Measurements from ENCODE around the gene PCED1B. TPM values are rescaled to one million over a fixed set of nuclear protein-coding genes. Genes with fewer than 3 reads are reported as not detected.

Gene PCED1B
- total RNA-seq, 1 donor from 2014 or later: 65.4 TPM

DNA sequence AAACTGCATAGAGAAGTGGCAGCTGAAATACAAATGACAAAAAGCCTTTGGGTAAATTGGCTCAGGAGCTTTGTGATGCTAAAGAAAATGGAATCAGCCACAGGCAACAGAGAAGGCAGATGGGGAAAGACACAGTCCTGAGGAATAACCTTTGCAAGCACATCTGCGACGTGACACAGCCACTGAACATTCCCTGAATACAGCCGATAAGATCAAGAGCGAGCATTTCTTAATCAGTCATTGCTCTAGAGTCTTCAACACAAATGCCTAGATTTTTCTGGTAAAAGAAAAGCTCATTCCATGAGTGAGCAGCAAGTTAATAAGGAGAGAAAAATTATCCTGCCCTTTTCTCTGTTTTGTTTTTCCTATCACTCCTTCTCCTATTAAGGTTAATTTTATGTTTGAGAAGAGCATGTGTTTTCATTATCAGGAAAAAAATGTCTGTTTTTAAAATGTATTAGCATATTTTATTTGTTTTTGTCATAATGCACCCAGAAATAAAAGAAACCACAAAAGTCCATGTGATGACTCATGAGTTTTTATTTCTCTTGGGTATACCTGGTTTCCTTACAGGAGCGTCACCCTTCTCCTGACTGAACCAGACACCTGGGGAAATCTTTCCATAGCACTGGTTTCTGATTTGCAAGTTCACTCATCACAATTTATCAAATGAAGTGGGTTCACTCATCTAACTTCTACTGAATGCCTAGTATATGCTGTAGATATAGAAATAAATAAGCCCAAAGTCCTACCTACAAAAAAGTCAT, 45.4 kb upstream of the PCED1B start:
- intact Hi-C loops (cut with micrococcal nuclease): loop anchor here (2.0 to 5.0 kb wide), 4 partner anchors 45 to 745 kb away; partner anchors contain the start of genes AMIGO2 and PCED1B
- H3K36me3 Mint-ChIP-seq (ENCODE audit: low read depth): no peaks in the 10 kb centered on the region
- H3K9me3 Mint-ChIP-seq: no peaks in the 10 kb centered on the region
- ChIA-PET POLR2A (interaction anchor here (2.5 kb wide), 1 partner anchor 363 kb away, joined by 20 read pairs; no protein-coding TSS in a partner anchor), CTCF (interaction anchor here (1.0 to 4.3 kb wide), 15 partner anchors 9 to 680 kb away, joined by 3 to 109 read pairs (median 17); partner anchors contain the start of genes AMIGO2, PCED1B and RPAP3)
- no peaks in the 10 kb centered on the region for H3K27me3 Mint-ChIP-seq
- TF ChIP-seq CTCF (IDR thresholded peaks at IDR 0.05): no peak
- H3K4me3 Mint-ChIP-seq: no peak overlapping the region
- no peak overlapping the region for H3K27ac Mint-ChIP-seq
- no peak for ATAC-seq (ENCODE audit: low read depth)
- DNase-seq: no peak
- H3K4me1 Mint-ChIP-seq: peaks cover 19% of the 10 kb centered on the region

- no peak overlapping the region for H3K4me3 Mint-ChIP-seq
- H3K27ac Mint-ChIP-seq: no peak overlapping the region
- H3K36me3 Mint-ChIP-seq (ENCODE audit: low read depth): no peaks in the 10 kb centered on the region
- no peak for DNase-seq
- ATAC-seq (ENCODE audit: low read depth): no peak
- ChIA-PET POLR2A (no interaction called here), CTCF (interaction anchor here (1.0 to 4.3 kb wide), 6 partner anchors 14 to 651 kb away, joined by 4 to 109 read pairs (median 38); partner anchors contain the start of genes AMIGO2 and PCED1B)
- TF ChIP-seq CTCF (IDR thresholded peaks at IDR 0.05): no peak
- H3K9me3 Mint-ChIP-seq: no peaks in the 10 kb centered on the region
- intact Hi-C loops (cut with micrococcal nuclease): loop anchor here (5.0 kb wide), 1 partner anchor 158 kb away; no protein-coding TSS in a partner anchor
- H3K4me1 Mint-ChIP-seq: peaks cover 19% of the 10 kb centered on the region
- no peaks in the 10 kb centered on the region for H3K27me3 Mint-ChIP-seq
Observed at GRCh38 chr12:47034661-47035060, 44.8 kb upstream of the PCED1B start.

- H3K9me3 Mint-ChIP-seq: no peaks in the 10 kb centered on the region
- H3K27ac Mint-ChIP-seq: no peak overlapping the region
- intact Hi-C loops (cut with micrococcal nuclease): no loop called here
- no peak for DNase-seq
- no peak for ATAC-seq (ENCODE audit: low read depth)
- no peaks in the 10 kb centered on the region for H3K36me3 Mint-ChIP-seq (ENCODE audit: low read depth)
- CTCF ChIA-PET: interaction anchor here (0.9 to 4.3 kb wide), 3 partner anchors 36 to 650 kb away, joined by 3 to 56 read pairs (median 12); no protein-coding TSS in a partner anchor
- H3K4me3 Mint-ChIP-seq: no peak overlapping the region
- TF ChIP-seq CTCF (IDR thresholded peaks at IDR 0.05): no peak
- H3K27me3 Mint-ChIP-seq: no peaks in the 10 kb centered on the region
- POLR2A ChIA-PET: interaction anchor here (0.6 to 1.5 kb wide), 2 partner anchors 271 to 383 kb away, joined by 4 read pairs; no protein-coding TSS in a partner anchor
- H3K4me1 Mint-ChIP-seq: peaks cover 19% of the 10 kb centered on the region
Observed at GRCh38 chr12:47035484-47035883, 43.9 kb upstream of the PCED1B start.

DNA sequence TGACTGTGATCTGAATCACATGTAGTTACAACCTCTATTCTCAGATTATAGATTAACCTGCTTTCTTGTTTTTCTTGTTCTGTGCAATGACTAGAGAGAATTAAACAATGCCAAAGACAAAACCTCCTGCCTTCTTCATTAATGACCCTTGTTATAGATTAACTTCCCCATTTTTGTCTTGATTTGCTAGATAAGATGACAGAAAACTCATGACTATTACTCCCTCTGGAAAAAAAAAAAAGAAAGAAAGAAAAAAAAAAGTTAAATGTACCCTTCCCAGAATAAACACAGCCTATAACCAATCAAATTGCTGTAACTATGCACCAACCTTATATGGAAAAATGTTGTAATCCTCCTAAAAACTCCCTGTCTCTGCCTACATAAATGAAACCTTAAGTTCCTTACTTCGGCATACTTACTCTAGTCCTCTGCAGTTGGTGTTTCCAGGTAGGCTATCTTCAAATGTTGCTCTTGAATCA, 41.1 kb upstream of the PCED1B start:
- ChIA-PET CTCF (interaction anchor here (2.4 kb wide), 1 partner anchor 360 kb away, joined by 7 read pairs; no protein-coding TSS in a partner anchor), POLR2A (no interaction called here)
- H3K4me3 Mint-ChIP-seq: no peak overlapping the region
- no peaks in the 10 kb centered on the region for H3K36me3 Mint-ChIP-seq (ENCODE audit: low read depth)
- no peaks in the 10 kb centered on the region for H3K9me3 Mint-ChIP-seq
- H3K27ac Mint-ChIP-seq: no peak overlapping the region
- no peaks in the 10 kb centered on the region for H3K27me3 Mint-ChIP-seq
- ATAC-seq (ENCODE audit: low read depth) (no peak), DNase-seq (no peak)
- no peak for TF ChIP-seq CTCF (IDR thresholded peaks at IDR 0.05)
- peaks cover 11% of the 10 kb centered on the region for H3K4me1 Mint-ChIP-seq
- intact Hi-C loops (cut with micrococcal nuclease): no loop called here

DNA sequence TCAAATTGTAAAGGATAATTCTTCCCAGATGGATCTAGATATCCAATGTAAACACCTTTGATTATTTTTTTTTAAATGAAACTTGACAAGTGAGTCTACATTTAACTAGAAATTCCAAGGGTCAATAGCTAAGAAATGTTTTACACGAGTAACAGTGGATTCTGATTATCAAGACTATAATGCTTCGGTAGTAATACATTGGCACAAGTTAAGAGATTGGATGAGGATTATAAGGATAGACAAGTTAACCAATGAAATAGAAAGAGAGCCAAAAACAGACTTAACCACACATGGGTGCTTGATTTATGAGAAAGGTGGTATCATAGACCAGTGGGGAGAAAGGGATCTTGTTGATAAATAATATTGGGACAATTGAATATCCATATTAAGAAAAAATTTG, 40.3 kb upstream of the PCED1B start:
- TF ChIP-seq CTCF (IDR thresholded peaks at IDR 0.05): no peak
- ATAC-seq (ENCODE audit: low read depth) (no peak), DNase-seq (no peak)
- intact Hi-C loops (cut with micrococcal nuclease): no loop called here
- H3K4me1 Mint-ChIP-seq: peaks cover 10% of the 10 kb centered on the region
- no peak overlapping the region for H3K27ac Mint-ChIP-seq
- H3K4me3 Mint-ChIP-seq: no peak overlapping the region
- H3K27me3 Mint-ChIP-seq: no peaks in the 10 kb centered on the region
- ChIA-PET POLR2A (no interaction called here), CTCF (interaction anchor here (2.4 kb wide), 1 partner anchor 359 kb away, joined by 7 read pairs; no protein-coding TSS in a partner anchor)
- H3K36me3 Mint-ChIP-seq (ENCODE audit: low read depth): no peaks in the 10 kb centered on the region
- H3K9me3 Mint-ChIP-seq: no peaks in the 10 kb centered on the region

Data from activated B cell treated with CpG ODN at 0.5 μM for 24 hours (primary cell).